Suprapubic skin (tissue), 4 donors: ENCODE measurements around the gene CAMSAP3.

Source experiments
- CTCF ChIP-seq, 2 donors: fragments of 200-600 bp in 1 of 2; fragments of 450-650 bp in 1 of 2; sonication (generic) in 1 of 2; IDR thresholded peaks; one replicate each; pipeline ENCODE4 v1.5.1; 2016 to 2019; ENCODE audit warnings: antibody characterized with exemption in 2 of 2, mild to moderate bottlenecking in 1 of 2, moderate library complexity in 1 of 2
- EP300 ChIP-seq: sonication (generic); formaldehyde crosslinking; IDR thresholded peaks from one replicate; pipeline ENCODE4 v1.6.1; 2017; ENCODE audit warnings: antibody characterized with exemption
- POLR2AphosphoS5 ChIP-seq, 3 donors: sonication (generic); formaldehyde crosslinking; IDR thresholded peaks; one replicate each; pipeline ENCODE4 v1.6.1; 2017; ENCODE audit warnings: antibody characterized with exemption in 3 of 3

- TF ChIP-seq CTCF (IDR thresholded peaks at IDR 0.05) = no peak
- TF ChIP-seq EP300 = no peak
- no peak for TF ChIP-seq POLR2AphosphoS5 (IDR thresholded peaks at IDR 0.05)
Observed at GRCh38 chr19:7564866-7565265, 30.8 kb upstream of the CAMSAP3 start.
